Chondrocyte (in vitro differentiated cells): ENCODE data around the gene ASIC5. TPM values are rescaled to one million over a fixed set of nuclear protein-coding genes. Genes with fewer than 3 reads are reported as not detected.
"Not testable (repeated sequence)": the region's sequence is repeated elsewhere in the genome, so short reads cannot be mapped to it uniquely, and the experiment has no call there.

Experiments
- DNase-seq: peaks from one replicate; pipeline ENCODE4 v3.0.0; 2021; ENCODE audit warnings: mixed read lengths, low spot score
- H3K27ac Mint-ChIP-seq: one replicate; pipeline ENCODE4 v1.8.0; 2021; ENCODE audit warnings: mild to moderate bottlenecking, moderate library complexity, mixed read lengths; ENCODE audit not compliant: unreplicated experiment
- H3K27me3 Mint-ChIP-seq: 2 replicates; pipeline ENCODE4 v1.8.0; 2021; ENCODE audit warnings: low read depth, mixed read lengths
- H3K36me3 Mint-ChIP-seq: 2 replicates; pipeline ENCODE4 v1.8.0; 2021; ENCODE audit warnings: low read depth, mixed read lengths
- H3K4me1 Mint-ChIP-seq: 2 replicates; pipeline ENCODE4 v1.8.0; 2021; ENCODE audit warnings: low read depth, mild to moderate bottlenecking, mixed read lengths
- H3K4me3 Mint-ChIP-seq: one replicate; pipeline ENCODE4 v1.8.0; 2021; ENCODE audit warnings: mild to moderate bottlenecking, moderate library complexity, mixed read lengths; ENCODE audit not compliant: unreplicated experiment
- H3K9me3 Mint-ChIP-seq: 2 replicates; pipeline ENCODE4 v1.8.0; 2021; ENCODE audit warnings: low read depth, mixed read lengths
- total RNA-seq: library from RNA; stranded (reverse); gene quantifications from 3 replicates; pipeline ENCODE4 v1.2.1, GENCODE V29; 2021
- TF ChIP-seq, protein P1 (sequence below): fragments of 200-600 bp; sonication (generic); IDR thresholded peaks from 2 replicates; pipeline ENCODE4 v1.5.0; 2021; ENCODE audit warnings: antibody characterized with exemption, mild to moderate bottlenecking, moderate library complexity

The ASIC5 gene
- total RNA-seq, 1 donor from 2014 or later = not detected

DNA sequence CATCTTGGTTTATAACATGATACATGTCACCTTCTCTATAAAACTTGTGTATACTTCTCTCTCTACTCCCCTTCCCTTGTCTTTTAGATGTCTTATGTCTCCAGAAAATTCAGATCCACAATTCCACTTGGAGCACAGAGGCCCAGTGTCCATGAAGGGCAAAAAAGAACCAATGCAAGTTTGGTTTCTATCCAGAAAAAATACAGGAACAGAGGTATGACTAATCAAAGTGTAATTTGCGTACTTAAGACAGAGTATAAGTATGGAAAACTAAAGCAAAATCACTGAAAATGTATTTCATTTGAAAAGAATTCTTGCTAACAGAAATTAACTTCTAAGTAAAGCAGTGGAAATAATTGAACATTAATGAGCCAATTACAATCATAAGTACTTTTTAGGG lies 61.1 kb downstream of the ASIC5 start:
- Mint-ChIP-seq H3K4me3 (no peak overlapping the region), H3K4me1 (peaks cover 33% of the 10 kb centered on the region), H3K27ac (peak overlapping the region; percentile 70), H3K36me3 (peaks cover 12% of the 10 kb centered on the region), H3K9me3 (no peaks in the 10 kb centered on the region), H3K27me3 (no peaks in the 10 kb centered on the region)
- TF ChIP-seq, protein P1, sequence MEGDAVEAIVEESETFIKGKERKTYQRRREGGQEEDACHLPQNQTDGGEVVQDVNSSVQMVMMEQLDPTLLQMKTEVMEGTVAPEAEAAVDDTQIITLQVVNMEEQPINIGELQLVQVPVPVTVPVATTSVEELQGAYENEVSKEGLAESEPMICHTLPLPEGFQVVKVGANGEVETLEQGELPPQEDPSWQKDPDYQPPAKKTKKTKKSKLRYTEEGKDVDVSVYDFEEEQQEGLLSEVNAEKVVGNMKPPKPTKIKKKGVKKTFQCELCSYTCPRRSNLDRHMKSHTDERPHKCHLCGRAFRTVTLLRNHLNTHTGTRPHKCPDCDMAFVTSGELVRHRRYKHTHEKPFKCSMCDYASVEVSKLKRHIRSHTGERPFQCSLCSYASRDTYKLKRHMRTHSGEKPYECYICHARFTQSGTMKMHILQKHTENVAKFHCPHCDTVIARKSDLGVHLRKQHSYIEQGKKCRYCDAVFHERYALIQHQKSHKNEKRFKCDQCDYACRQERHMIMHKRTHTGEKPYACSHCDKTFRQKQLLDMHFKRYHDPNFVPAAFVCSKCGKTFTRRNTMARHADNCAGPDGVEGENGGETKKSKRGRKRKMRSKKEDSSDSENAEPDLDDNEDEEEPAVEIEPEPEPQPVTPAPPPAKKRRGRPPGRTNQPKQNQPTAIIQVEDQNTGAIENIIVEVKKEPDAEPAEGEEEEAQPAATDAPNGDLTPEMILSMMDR = no peak
- no peak for DNase-seq

DNA sequence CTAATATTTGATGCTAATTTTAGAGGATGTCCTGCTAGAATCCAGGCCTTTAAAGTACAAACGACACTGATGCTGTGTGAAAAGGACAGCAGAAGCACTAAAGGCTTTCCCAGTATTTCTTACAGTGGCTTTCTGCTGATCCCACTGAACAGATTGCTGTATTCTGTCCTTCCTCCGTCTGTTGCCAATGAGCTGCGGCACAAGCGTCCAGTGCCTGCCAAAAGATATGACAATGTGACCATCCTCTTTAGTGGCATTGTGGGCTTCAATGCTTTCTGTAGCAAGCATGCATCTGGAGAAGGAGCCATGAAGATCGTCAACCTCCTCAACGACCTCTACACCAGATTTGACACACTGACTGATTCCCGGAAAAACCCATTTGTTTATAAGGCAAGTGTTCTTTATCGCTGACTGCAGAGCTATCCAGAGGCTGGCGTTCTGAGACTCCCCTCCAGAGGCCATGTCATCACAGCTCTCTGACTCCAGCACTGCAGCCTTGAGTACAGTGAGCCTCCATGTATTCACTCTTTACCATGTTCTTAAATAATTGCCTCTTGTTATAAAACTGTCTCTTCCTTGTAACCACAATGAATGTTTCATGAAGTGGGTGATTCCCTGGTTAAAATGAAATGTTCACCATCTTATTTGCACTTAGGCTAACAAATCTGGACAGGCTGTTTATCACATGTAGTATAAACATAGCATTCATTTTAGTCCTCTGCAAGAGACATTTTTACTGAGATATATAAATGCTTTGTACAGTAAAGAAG lies 63.7 kb downstream of the ASIC5 start:
- Mint-ChIP-seq H3K27ac (no peak overlapping the region), H3K27me3 (no peaks in the 10 kb centered on the region), H3K9me3 (no peaks in the 10 kb centered on the region), H3K4me1 (peaks cover 39% of the 10 kb centered on the region), H3K4me3 (no peak overlapping the region), H3K36me3 (peaks cover 10% of the 10 kb centered on the region)
- TF ChIP-seq, protein P1 = no peak
- no peak for DNase-seq

DNA sequence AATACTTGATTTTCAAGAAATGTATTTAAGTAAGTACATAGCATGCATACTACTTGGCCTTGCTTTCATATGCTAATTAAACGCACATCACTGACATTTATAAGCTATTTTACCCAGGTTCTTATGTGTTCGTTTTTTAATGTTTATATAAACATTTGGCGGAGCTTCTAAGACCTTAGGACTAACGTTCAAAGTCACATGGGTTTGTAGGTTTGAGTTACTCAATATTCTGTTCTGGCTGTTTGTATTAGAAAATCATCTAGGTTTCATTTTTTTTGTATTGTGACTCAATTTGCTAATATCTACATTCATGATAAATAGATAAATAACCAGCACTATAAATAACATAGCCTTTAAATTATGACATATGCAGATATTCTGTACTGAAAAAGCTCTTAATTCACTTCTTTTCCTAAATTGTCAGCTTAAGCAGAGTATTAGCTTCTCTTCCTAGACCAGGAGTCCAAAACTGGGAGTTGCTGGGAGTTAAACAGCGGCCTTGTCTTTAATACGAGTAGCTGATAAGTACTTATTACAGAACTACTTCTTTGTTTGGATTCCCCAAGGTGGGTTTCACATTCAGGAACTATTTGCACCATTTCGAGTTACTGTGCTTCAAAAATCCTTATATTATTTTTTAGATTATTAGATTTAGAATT lies 65.3 kb downstream of the ASIC5 start:
- no peak overlapping the region for H3K27ac Mint-ChIP-seq
- DNase-seq = no peak

DNA sequence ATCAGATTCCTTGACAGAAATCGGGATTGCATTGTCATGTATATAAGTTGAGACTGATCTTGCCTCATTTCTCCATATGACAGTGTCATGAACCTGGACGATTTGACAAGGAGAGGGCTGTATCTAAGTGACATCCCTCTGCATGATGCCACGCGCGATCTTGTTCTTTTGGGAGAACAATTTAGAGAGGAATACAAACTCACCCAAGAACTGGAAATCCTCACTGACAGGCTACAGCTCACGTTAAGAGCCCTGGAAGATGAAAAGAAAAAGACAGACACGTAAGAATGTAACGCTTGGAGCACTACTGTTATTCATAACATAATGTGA lies 66.3 kb downstream of the ASIC5 start:
- peaks cover 23% of the 10 kb centered on the region for H3K4me1 Mint-ChIP-seq
- H3K36me3 Mint-ChIP-seq = peaks cover 13% of the 10 kb centered on the region
- no peak overlapping the region for H3K4me3 Mint-ChIP-seq
- TF ChIP-seq, protein P1 = no peak
- no peaks in the 10 kb centered on the region for H3K27me3 Mint-ChIP-seq
- no peaks in the 10 kb centered on the region for H3K9me3 Mint-ChIP-seq
- no peak for DNase-seq
- no peak overlapping the region for H3K27ac Mint-ChIP-seq

More for the DNA sequence above, 65.3 kb downstream of the ASIC5 start:
- Mint-ChIP-seq H3K9me3 (no peaks in the 10 kb centered on the region), H3K4me3 (no peak overlapping the region), H3K36me3 (peaks cover 14% of the 10 kb centered on the region), H3K27me3 (no peaks in the 10 kb centered on the region), H3K4me1 (peaks cover 34% of the 10 kb centered on the region)
- TF ChIP-seq, protein P1 = no peak

DNA sequence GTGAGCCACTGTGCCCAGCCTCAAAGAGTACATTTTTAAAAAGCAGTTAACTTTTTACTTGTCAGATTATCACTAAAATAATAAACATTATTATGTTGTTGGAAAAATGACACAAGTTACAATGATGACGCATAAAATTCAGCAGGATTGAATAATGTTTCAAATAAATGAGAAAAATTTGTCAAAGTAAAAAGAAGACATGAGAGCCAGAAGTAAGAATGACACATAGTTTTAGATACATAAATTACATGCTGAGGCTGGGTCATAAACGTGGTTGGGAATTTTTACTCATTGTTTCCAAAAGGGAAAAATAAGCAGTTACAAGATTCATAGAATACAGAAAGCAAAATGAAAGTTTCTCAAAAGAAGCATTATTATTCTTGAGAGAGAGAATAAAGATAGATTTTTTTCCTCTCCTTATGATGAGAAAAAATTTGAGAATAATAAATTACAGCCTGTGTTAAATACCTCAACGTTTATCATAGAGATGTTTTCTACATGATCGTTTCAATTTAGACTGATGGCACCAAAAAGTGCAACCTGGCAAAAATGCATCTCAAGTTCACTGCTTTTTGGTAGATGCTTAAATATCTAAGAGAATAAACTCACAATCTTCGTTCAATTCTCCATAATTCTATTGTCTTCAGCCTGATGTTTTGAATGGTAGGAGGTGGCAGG lies 66.8 kb downstream of the ASIC5 start:
- peaks cover 19% of the 10 kb centered on the region for H3K4me1 Mint-ChIP-seq
- H3K9me3 Mint-ChIP-seq = no peaks in the 10 kb centered on the region
- peaks cover 13% of the 10 kb centered on the region for H3K36me3 Mint-ChIP-seq
- no peaks in the 10 kb centered on the region for H3K27me3 Mint-ChIP-seq
- DNase-seq = no peak
- H3K4me3 Mint-ChIP-seq = no peak overlapping the region
- TF ChIP-seq, protein P1 = no peak
- peak overlapping the region; percentile 19 for H3K27ac Mint-ChIP-seq

DNA sequence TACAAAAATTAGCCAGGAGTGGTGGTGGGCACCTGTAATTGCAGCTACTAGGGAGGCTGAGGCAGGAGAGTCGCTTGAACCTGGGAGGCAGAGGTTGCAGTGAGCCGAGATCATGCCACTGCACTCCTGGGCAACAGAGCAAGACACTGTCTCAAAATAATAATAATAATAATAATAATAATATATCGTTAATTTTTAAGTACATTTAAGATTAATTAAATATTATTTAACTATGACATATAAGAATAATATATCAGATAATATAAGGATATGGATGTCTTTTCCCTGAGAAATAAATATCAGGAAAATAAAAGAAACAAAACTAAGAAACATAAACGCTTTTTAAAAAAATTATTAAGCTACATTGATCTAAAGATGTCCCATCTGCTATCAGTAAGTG lies 68.5 kb downstream of the ASIC5 start:
- peaks cover 16% of the 10 kb centered on the region for H3K4me1 Mint-ChIP-seq
- not testable (repeated sequence) for H3K36me3 Mint-ChIP-seq, H3K27me3 Mint-ChIP-seq, H3K4me3 Mint-ChIP-seq, DNase-seq, H3K27ac Mint-ChIP-seq, H3K9me3 Mint-ChIP-seq
